Fibroblast of lung (primary cell): ENCODE results near the gene NTF4. TPM values are rescaled to one million over a fixed set of nuclear protein-coding genes. Genes with fewer than 3 reads are reported as not detected.
A peak's percentile ranks its signal among the peaks of the same experiment; 100 is the strongest.

Experiments
- DNase-seq, 2 donors: peaks; one replicate each; pipeline versions ENCODE4 v3.0.0 to v3.0.0-alpha.2; 2010; ENCODE audit warnings: low read depth in 2 of 2
- H2AFZ ChIP-seq: 2 replicates; pipeline ENCODE4 v1.5.1; 2012; ENCODE audit warnings: low read length, control low read depth, inconsistent platforms
- H3K27ac ChIP-seq: 2 replicates; pipeline ENCODE4 v1.5.1; 2011; ENCODE audit warnings: low read length, control low read depth; ENCODE audit not compliant: insufficient read depth
- H3K27me3 ChIP-seq: 2 replicates; pipeline ENCODE4 v1.5.1; 2011; ENCODE audit warnings: mild to moderate bottlenecking, low read length; ENCODE audit not compliant: control insufficient read depth, insufficient read depth
- H3K36me3 ChIP-seq: 2 replicates; pipeline ENCODE4 v1.5.1; 2011; ENCODE audit warnings: low read length; ENCODE audit not compliant: control insufficient read depth, insufficient read depth
- H3K4me1 ChIP-seq: 2 replicates; pipeline ENCODE4 v1.5.1; 2011; ENCODE audit warnings: low read length; ENCODE audit not compliant: control insufficient read depth, insufficient read depth; ENCODE audit errors: extremely low read depth
- H3K4me2 ChIP-seq: 2 replicates; pipeline ENCODE4 v1.5.1; 2011; ENCODE audit warnings: low read length, control low read depth; ENCODE audit not compliant: insufficient read depth; ENCODE audit errors: extremely low read depth
- H3K4me3 ChIP-seq, 4 experiments: fragments of 200-600 bp in 1 of 4; sonication (generic) in 1 of 4; replicated peaks in 1 of 4; 2 replicates each; pipeline ENCODE4 v1.5.1; 2011 to 2016; ENCODE audit warnings: low read length in 4 of 4, low read depth in 3 of 4, mild to moderate bottlenecking in 3 of 4, control low read depth in 2 of 4, inconsistent platforms in 1 of 4, mixed read lengths in 1 of 4; ENCODE audit not compliant: insufficient read depth in 1 of 4; ENCODE audit errors: control extremely low read depth in 1 of 4
- H3K79me2 ChIP-seq: 2 replicates; pipeline ENCODE4 v1.5.1; 2012; ENCODE audit warnings: mild to moderate bottlenecking, low read length, inconsistent platforms; ENCODE audit not compliant: control insufficient read depth, insufficient read depth
- H3K9ac ChIP-seq: 2 replicates; pipeline ENCODE4 v1.5.1; 2011; ENCODE audit warnings: mild to moderate bottlenecking, low read length, control low read depth; ENCODE audit not compliant: insufficient read depth
- H3K9me3 ChIP-seq: 2 replicates; pipeline ENCODE4 v1.5.1; 2012; ENCODE audit warnings: low read depth, low read length; ENCODE audit not compliant: control insufficient read depth, insufficient read depth
- H4K20me1 ChIP-seq: 2 replicates; pipeline ENCODE4 v1.5.1; 2011; ENCODE audit warnings: low read length; ENCODE audit not compliant: control insufficient read depth, insufficient read depth; ENCODE audit errors: extremely low read depth
- EZH2 ChIP-seq: IDR thresholded peaks from 2 replicates; pipeline ENCODE4 v1.5.1; 2012; ENCODE audit warnings: low read length, control low read depth, mild to moderate bottlenecking; ENCODE audit errors: missing control alignments
- polyA plus RNA-seq, 2 donors: library from polyadenylated mRNA; depleted of rRNA in 1 of 2; stranded (reverse) in 1 of 2; unstranded in 1 of 2; fragments of >200 nt; gene quantifications; 2 replicates each; pipeline ENCODE4 v1.2.1, GENCODE V29; 2011 to 2012; ENCODE audit warnings: missing spikeins in 1 of 2
- total RNA-seq: library from RNA; depleted of rRNA; stranded (reverse); fragments of >200 nt; gene quantifications from 2 replicates; pipeline ENCODE4 v1.2.1, GENCODE V29; 2014
- TF ChIP-seq, protein P1 (sequence below), 2 donors: IDR thresholded peaks in 1 of 2; conservative IDR thresholded peaks in 1 of 2; 1 replicate in 1 of 2; 2 replicates in 1 of 2; pipeline ENCODE4 v1.5.1; 2011 to 2012; ENCODE audit warnings: low read length in 2 of 2, control low read depth in 1 of 2, inconsistent platforms in 1 of 2, low read depth in 1 of 2, mild to moderate bottlenecking in 1 of 2

NTF4 gene
- total and polyA plus RNA-seq, 2 donors (not counting 1 experiment from before 2014, with no cell fraction given) = not detected

- Histone ChIP-seq H3K27ac (no peak overlapping the region), H3K36me3 (peaks cover 32% of the 10 kb centered on the region), H3K4me1 (peaks cover 3% of the 10 kb centered on the region), H3K9me3 (no peaks in the 10 kb centered on the region), H3K9ac (no peak overlapping the region), H3K79me2 (no peaks in the 10 kb centered on the region), H3K4me3 (no peak overlapping the region), H3K4me2 (no peak overlapping the region), H2AFZ (no peak overlapping the region), H3K27me3 (no peaks in the 10 kb centered on the region), H4K20me1 (no peaks in the 10 kb centered on the region)
- DNase-seq = no peak
- TF ChIP-seq EZH2 = no peak
- TF ChIP-seq, protein P1, sequence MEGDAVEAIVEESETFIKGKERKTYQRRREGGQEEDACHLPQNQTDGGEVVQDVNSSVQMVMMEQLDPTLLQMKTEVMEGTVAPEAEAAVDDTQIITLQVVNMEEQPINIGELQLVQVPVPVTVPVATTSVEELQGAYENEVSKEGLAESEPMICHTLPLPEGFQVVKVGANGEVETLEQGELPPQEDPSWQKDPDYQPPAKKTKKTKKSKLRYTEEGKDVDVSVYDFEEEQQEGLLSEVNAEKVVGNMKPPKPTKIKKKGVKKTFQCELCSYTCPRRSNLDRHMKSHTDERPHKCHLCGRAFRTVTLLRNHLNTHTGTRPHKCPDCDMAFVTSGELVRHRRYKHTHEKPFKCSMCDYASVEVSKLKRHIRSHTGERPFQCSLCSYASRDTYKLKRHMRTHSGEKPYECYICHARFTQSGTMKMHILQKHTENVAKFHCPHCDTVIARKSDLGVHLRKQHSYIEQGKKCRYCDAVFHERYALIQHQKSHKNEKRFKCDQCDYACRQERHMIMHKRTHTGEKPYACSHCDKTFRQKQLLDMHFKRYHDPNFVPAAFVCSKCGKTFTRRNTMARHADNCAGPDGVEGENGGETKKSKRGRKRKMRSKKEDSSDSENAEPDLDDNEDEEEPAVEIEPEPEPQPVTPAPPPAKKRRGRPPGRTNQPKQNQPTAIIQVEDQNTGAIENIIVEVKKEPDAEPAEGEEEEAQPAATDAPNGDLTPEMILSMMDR (conservative IDR thresholded peaks at IDR 0.05 in 1 of 2, IDR thresholded peaks at IDR 0.05 in 1 of 2; ENCODE audit: low read depth in 1 of 2, low read length in 2 of 2) = no peak
These were observed 44.4 kb upstream of the NTF4 start for GRCh38 chr19:49109051-49109450.

- Histone ChIP-seq H3K27me3 (no peaks in the 10 kb centered on the region), H2AFZ (no peak overlapping the region), H3K79me2 (no peaks in the 10 kb centered on the region), H3K36me3 (peaks cover 38% of the 10 kb centered on the region), H3K4me3 (no peak overlapping the region), H3K27ac (no peak overlapping the region), H3K4me1 (no peaks in the 10 kb centered on the region), H3K9ac (no peak overlapping the region), H4K20me1 (no peaks in the 10 kb centered on the region), H3K4me2 (no peak overlapping the region), H3K9me3 (no peaks in the 10 kb centered on the region)
- DNase-seq = no peak
- TF ChIP-seq EZH2 = no peak
- TF ChIP-seq, protein P1 (conservative IDR thresholded peaks at IDR 0.05 in 1 of 2, IDR thresholded peaks at IDR 0.05 in 1 of 2; ENCODE audit: low read depth in 1 of 2, low read length in 2 of 2) = no peak
These were observed 43.2 kb upstream of the NTF4 start for GRCh38 chr19:49107625-49108459.

GRCh38 chr19:49106648-49107135 lies 42.1 kb upstream of the NTF4 start:
- Histone ChIP-seq H3K9ac (no peak overlapping the region), H3K27me3 (no peaks in the 10 kb centered on the region), H2AFZ (no peak overlapping the region), H3K79me2 (no peaks in the 10 kb centered on the region), H3K4me1 (no peaks in the 10 kb centered on the region), H3K27ac (no peak overlapping the region), H3K9me3 (no peaks in the 10 kb centered on the region), H3K4me2 (no peak overlapping the region), H3K36me3 (peaks cover 45% of the 10 kb centered on the region), H3K4me3 (no peak overlapping the region), H4K20me1 (no peaks in the 10 kb centered on the region)
- TF ChIP-seq, protein P1 (conservative IDR thresholded peaks at IDR 0.05 in 1 of 2, IDR thresholded peaks at IDR 0.05 in 1 of 2; ENCODE audit: low read depth in 1 of 2, low read length in 2 of 2) = peak; percentile 57 to 79
- TF ChIP-seq EZH2 = no peak
- DNase-seq = peak; percentile 36 to 41
